ENCODE data around the gene SLC35A2.

The SLC35A2 gene

GRCh38 chrX:48923771-48924170 lies 12.3 kb upstream of the SLC35A2 start:
- TF ChIP-seq CTCF (IDR thresholded peaks at IDR 0.05; ENCODE audit: unreplicated experiment in 3 of 3) = no peak
- Mint-ChIP-seq H3K36me3 (ENCODE audit: low read depth) (peaks cover 36% of the 10 kb centered on the region), H3K4me3 (no peak overlapping the region), H3K27me3 (ENCODE audit: low read depth) (no peaks in the 10 kb centered on the region), H3K9me3 (peaks cover 22% of the 10 kb centered on the region), H3K27ac (no peak overlapping the region), H3K4me1 (peaks cover 11% of the 10 kb centered on the region)

GRCh38 chrX:48920718-48921104 lies 9.3 kb upstream of the SLC35A2 start:
- H3K36me3 Mint-ChIP-seq (ENCODE audit: low read depth) = peaks cover 20% of the 10 kb centered on the region
- H3K27me3 Mint-ChIP-seq (ENCODE audit: low read depth) = peaks cover 3% of the 10 kb centered on the region
- H3K9me3 Mint-ChIP-seq = peaks cover 23% of the 10 kb centered on the region
- H3K4me1 Mint-ChIP-seq = peaks cover 17% of the 10 kb centered on the region
- TF ChIP-seq CTCF (IDR thresholded peaks at IDR 0.05; ENCODE audit: unreplicated experiment in 3 of 3) = no peak
- H3K27ac Mint-ChIP-seq = no peak overlapping the region
- no peak overlapping the region for H3K4me3 Mint-ChIP-seq

- Mint-ChIP-seq H3K27ac (no peak overlapping the region), H3K27me3 (ENCODE audit: low read depth) (peaks cover 3% of the 10 kb centered on the region), H3K36me3 (ENCODE audit: low read depth) (peaks cover 14% of the 10 kb centered on the region), H3K9me3 (peaks cover 19% of the 10 kb centered on the region), H3K4me3 (peak overlapping the region; percentile 81 to 86 (median 81)), H3K4me1 (peaks cover 17% of the 10 kb centered on the region)
- TF ChIP-seq CTCF (IDR thresholded peaks at IDR 0.05; ENCODE audit: unreplicated experiment in 3 of 3) = no peak
These were observed 8.7 kb upstream of the SLC35A2 start for GRCh38 chrX:48919947-48920717.

- TF ChIP-seq CTCF (IDR thresholded peaks at IDR 0.05; ENCODE audit: unreplicated experiment in 3 of 3) = no peak
- Mint-ChIP-seq H3K9me3 (peaks cover 16% of the 10 kb centered on the region), H3K4me1 (peaks cover 17% of the 10 kb centered on the region), H3K27ac (peak overlapping the region; percentile 47 to 86 (median 76)), H3K4me3 (peak overlapping the region; percentile 81 to 86 (median 81)), H3K27me3 (ENCODE audit: low read depth) (peaks cover 3% of the 10 kb centered on the region), H3K36me3 (ENCODE audit: low read depth) (peaks cover 11% of the 10 kb centered on the region)
These were observed 8.0 kb upstream of the SLC35A2 start for GRCh38 chrX:48919360-48919841.

- Mint-ChIP-seq H3K27me3 (ENCODE audit: low read depth) (peaks cover 3% of the 10 kb centered on the region), H3K27ac (peak within 1 kb of the TSS; percentile 47 to 86 (median 76)), H3K4me1 (peaks cover 17% of the 10 kb centered on the region), H3K36me3 (ENCODE audit: low read depth) (peaks cover 5% of the 10 kb centered on the region), H3K9me3 (peaks cover 12% of the 10 kb centered on the region), H3K4me3 (peak within 1 kb of the TSS; percentile 81 to 86 (median 81))
- no peak for TF ChIP-seq CTCF (IDR thresholded peaks at IDR 0.05; ENCODE audit: unreplicated experiment in 3 of 3)
These were observed 7.3 kb upstream of the SLC35A2 start, which contains the start of gene PIM2 for GRCh38 chrX:48918643-48919340. Gene PIM2, minus strand, starts transcription at chrX:48919024. Its CDS starts 190 bp downstream, at chrX:48918834.
